IPS DF 6.9 (cell line): Measurements from ENCODE around the gene FKBP1B.
A peak's percentile ranks its signal among the peaks of the same experiment; 100 is the strongest.

Source experiments
- DNase-seq: peaks from one replicate; pipeline ENCODE4 v3.0.0-alpha.2; 2013; ENCODE audit warnings: low read depth, low spot score
- H3K27ac ChIP-seq: one replicate; pipeline ENCODE4 v1.5.1; 2013; ENCODE audit warnings: low read length, control low read depth
- H3K27me3 ChIP-seq: 2 replicates; pipeline ENCODE4 v1.6.1; 2013; ENCODE audit warnings: mild to moderate bottlenecking, low read length; ENCODE audit not compliant: control insufficient read depth, insufficient read depth
- H3K36me3 ChIP-seq: 2 replicates; pipeline ENCODE4 v1.6.1; 2013; ENCODE audit warnings: low read length; ENCODE audit not compliant: control insufficient read depth, insufficient read depth
- H3K4me1 ChIP-seq: 2 replicates; pipeline ENCODE4 v1.6.1; 2013; ENCODE audit warnings: low read length; ENCODE audit not compliant: control insufficient read depth, insufficient read depth
- H3K4me3 ChIP-seq: 2 replicates; pipeline ENCODE4 v1.5.1; 2013; ENCODE audit warnings: mild to moderate bottlenecking, low read length
- H3K9me3 ChIP-seq: 2 replicates; pipeline ENCODE4 v1.6.1; 2013; ENCODE audit warnings: low read length, inconsistent platforms; ENCODE audit not compliant: control insufficient read depth, insufficient read depth
- WGBS: extraction: QIAGEN DNeasy Blood & Tissue Kit; methylation state at CpG from one replicate; pipeline ENCODE4 v1.1.7; 2013; ENCODE audit warnings: mixed read lengths, missing lambda C conversion rate; ENCODE audit not compliant: insufficient read length, insufficient coverage; 5-methylcytosine and 5-hydroxymethylcytosine counted together

FKBP1B gene

DNA sequence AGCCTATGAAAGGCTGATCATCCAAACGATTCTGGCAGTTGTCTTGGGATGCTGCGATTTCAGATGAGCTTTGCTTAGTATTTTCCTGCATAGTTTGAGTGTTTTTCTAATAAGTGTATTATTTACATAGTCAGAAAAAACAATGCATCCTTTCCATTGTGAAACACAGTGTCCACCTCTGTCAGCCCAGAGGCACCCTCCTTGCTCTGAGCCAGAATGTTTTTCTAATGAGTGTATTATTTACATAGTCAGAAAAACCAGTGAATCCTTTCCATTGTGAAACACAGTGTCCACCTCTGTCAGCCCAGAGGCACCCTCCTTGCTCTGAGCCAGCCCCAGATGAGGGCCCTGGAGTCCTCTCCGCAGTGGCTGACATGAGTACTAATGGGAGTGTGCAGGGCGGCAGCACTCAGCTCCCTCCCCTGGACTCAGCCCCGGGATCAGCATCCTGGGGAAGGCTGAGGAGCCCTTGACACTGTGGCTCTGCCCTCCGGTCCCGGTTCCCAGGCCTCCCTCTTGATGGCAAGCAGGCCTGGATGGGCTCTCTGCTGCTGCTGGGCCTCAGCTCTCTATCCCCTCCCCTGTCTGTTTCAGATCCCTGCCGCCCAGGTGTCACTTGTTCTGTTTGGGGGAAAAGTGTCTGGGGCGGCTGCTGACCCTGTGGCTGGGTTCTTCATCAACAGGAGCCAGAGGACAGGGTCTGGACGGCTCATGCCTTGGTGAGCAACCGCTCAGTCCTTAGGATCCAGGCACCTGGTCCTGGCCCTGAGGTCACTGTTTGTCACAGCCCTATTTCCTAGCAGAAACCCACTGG, 33.8 kb upstream of the FKBP1B start:
- Histone ChIP-seq H3K4me3 (no peak overlapping the region), H3K36me3 (no peaks in the 10 kb centered on the region; the same call in 1 of the 2 replicates), H3K4me1 (peaks cover 4% of the 10 kb centered on the region), H3K27ac (no peak overlapping the region), H3K9me3 (no peaks in the 10 kb centered on the region), H3K27me3 (no peaks in the 10 kb centered on the region)
- no peak for DNase-seq
- no CpG with 5 or more reads among the region's 11 CpGs for WGBS

DNA sequence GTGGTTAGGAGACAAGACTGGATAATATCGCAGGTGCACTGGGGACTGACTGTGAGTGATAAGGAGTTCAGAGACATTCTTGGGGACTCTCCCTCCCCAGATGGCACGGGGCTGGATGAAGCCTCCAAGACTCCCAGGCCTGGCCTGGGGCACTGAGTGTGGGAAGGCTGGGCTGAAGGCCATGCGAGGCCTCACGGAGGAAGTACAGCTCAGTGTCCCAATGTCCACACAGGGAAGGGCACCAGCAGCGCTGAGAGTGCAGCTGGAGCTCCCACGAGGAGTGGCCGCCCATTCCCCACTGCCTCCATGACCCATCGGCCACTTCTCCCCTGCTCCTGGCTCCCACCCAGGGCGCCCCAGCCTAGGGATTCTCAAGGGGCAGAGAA, 33.2 kb upstream of the FKBP1B start:
- Histone ChIP-seq H3K36me3 (no peaks in the 10 kb centered on the region; the same call in 1 of the 2 replicates), H3K4me3 (no peak overlapping the region), H3K9me3 (no peaks in the 10 kb centered on the region), H3K27me3 (no peaks in the 10 kb centered on the region), H3K4me1 (peaks cover 2% of the 10 kb centered on the region), H3K27ac (no peak overlapping the region)
- DNase-seq, result no peak
- no CpG with 5 or more reads among the region's 9 CpGs for WGBS

DNA sequence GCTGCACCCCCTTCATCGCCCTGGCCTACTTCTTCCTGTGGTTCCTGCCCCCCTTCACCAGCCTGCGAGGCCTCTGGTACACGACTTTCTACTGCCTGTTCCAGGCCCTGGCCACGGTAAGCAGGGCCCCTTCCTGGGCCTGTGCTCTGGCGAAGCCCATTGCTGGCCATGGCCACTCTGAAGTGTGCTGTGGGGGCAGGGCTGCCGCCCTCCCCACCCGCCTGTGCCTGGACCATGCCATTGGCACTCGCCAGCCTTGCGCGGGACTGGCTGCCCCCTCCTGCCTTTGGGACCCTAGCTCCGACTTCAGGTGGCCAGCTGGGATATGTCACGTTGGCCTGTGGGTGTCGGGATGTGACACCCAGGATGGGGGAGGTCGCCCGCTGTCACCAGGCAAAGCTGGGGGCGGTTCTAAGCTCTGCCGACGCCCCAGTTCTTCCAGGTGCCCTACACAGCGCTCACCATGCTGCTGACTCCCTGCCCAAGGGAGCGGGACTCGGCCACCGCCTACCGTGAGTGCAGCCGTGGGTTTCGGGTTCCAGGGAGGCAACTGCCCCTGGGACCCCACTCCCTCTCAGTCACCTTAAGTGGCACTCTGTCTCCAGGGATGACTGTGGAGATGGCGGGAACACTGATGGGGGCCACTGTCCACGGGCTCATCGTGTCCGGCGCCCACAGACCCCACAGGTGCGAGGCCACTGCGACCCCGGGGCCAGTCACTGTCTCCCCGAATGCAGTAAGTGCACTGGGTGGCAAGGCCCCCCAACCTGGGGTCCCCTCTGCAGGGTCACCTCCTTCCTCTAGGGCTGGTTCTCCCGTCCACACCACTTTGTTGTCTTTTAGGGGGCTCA, 32.5 kb upstream of the FKBP1B start:
- WGBS, result no CpG with 5 or more reads among the region's 35 CpGs
- H3K9me3 ChIP-seq, result no peaks in the 10 kb centered on the region
- no peak for DNase-seq
- H3K4me1 ChIP-seq, result peaks cover 4% of the 10 kb centered on the region
- no peaks in the 10 kb centered on the region; the same call in 1 of the 2 replicates for H3K36me3 ChIP-seq
- H3K27me3 ChIP-seq, result no peaks in the 10 kb centered on the region
- H3K4me3 ChIP-seq, result no peak overlapping the region
- H3K27ac ChIP-seq, result no peak overlapping the region

DNA sequence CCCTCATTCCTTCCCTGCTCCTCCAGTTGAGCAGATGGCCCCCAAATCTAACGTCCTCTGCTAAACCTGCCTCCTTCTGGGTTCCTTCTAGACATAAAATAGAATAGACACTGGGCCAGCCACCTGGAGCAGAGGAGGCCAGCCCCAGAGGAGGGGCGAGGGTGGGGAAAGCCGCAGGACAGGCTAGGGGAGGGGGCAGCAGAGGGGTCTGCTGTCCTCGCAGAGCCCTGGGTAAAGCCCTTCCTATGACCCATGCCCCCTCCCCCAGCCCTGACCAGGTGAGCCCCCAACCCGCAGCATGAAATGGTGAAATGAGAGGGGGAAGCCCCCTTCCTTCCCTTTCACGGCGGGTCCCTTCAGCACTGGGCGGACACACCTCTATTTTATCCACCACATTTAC, 31.8 kb upstream of the FKBP1B start:
- no peak for DNase-seq
- Histone ChIP-seq H3K27ac (no peak overlapping the region), H3K4me3 (no peak overlapping the region), H3K9me3 (no peaks in the 10 kb centered on the region), H3K4me1 (peaks cover 4% of the 10 kb centered on the region), H3K36me3 (no peaks in the 10 kb centered on the region; the same call in 1 of the 2 replicates), H3K27me3 (no peaks in the 10 kb centered on the region)
- no CpG with 5 or more reads among the region's 8 CpGs for WGBS

DNA sequence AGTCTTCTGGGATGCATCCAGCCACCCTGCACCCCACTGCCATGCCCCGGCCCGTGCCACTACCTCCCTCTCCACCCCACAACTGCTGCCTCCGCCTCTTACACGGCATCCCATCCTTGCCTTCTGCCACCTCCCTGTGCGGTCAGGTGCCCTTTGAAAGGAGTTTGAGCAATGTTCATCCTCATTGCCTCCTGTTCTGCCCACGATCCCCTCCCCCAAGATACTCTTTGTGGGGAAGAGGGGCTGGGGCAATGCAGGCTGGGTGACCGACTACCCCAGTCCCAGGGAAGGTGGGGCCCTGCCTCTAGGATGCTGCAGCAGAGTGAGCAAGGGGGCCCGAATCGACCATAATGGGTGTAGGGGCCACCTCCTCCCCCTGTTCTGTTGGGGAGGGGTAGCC, 31.3 kb upstream of the FKBP1B start:
- peaks cover 3% of the 10 kb centered on the region; the same call in 1 of the 2 replicates for H3K36me3 ChIP-seq
- H3K4me1 ChIP-seq, result peaks cover 4% of the 10 kb centered on the region
- no peak overlapping the region for H3K27ac ChIP-seq
- H3K9me3 ChIP-seq, result no peaks in the 10 kb centered on the region
- H3K27me3 ChIP-seq, result no peaks in the 10 kb centered on the region
- no CpG with 5 or more reads among the region's 9 CpGs for WGBS
- H3K4me3 ChIP-seq, result no peak overlapping the region
- DNase-seq, result no peak

DNA sequence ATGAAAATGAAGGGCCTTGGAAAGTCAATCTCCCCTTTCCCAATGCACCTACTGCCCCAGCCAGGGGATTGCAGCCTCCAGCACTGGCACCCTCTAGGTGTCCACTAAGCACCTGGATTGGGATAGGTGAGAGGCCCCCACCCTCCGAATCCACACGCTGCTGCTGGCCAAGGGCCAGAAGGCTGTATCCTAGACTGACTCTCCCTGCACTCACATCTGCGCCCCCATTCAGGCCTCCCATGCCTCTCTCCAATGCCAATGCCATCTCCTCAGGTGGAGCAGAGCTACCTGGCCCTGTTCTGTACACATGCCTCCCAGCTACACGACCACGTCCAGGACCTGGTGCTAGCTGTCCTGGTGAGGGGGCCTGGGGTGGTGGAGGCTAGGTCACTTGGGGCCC, 29.8 kb upstream of the FKBP1B start:
- no peak overlapping the region for H3K27ac ChIP-seq
- peaks cover 4% of the 10 kb centered on the region for H3K4me1 ChIP-seq
- H3K36me3 ChIP-seq, result peaks cover 3% of the 10 kb centered on the region; the same call in 1 of the 2 replicates
- no peaks in the 10 kb centered on the region for H3K27me3 ChIP-seq
- WGBS, result no CpG with 5 or more reads among the region's 5 CpGs
- no peak overlapping the region for H3K4me3 ChIP-seq
- H3K9me3 ChIP-seq, result no peaks in the 10 kb centered on the region
- DNase-seq, result no peak

DNA sequence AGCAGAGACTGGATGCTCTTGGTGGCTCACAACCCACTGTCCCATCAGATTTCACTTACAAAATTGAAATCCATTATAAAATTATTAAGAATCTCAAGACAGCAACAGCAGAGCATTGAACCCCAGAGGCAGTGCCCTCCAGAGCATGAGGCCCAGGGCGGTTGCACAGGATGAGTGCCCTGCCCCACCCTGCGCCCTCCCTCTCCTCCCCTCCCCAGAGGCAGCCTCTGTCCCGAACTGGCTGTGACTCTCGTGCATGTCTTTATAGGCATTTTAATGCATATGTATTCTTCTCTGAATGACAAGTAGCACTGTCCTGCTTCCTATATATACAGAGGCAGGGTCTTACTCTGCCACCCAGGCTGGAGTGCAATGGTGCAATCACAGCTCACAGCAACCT, 29.3 kb upstream of the FKBP1B start:
- peaks cover 3% of the 10 kb centered on the region; the same call in 1 of the 2 replicates for H3K36me3 ChIP-seq
- H3K4me3 ChIP-seq, result no peak overlapping the region
- peaks cover 7% of the 10 kb centered on the region for H3K4me1 ChIP-seq
- H3K9me3 ChIP-seq, result no peaks in the 10 kb centered on the region
- no CpG with 5 or more reads among the region's 4 CpGs for WGBS
- H3K27ac ChIP-seq, result no peak overlapping the region
- H3K27me3 ChIP-seq, result no peaks in the 10 kb centered on the region
- DNase-seq, result no peak

DNA sequence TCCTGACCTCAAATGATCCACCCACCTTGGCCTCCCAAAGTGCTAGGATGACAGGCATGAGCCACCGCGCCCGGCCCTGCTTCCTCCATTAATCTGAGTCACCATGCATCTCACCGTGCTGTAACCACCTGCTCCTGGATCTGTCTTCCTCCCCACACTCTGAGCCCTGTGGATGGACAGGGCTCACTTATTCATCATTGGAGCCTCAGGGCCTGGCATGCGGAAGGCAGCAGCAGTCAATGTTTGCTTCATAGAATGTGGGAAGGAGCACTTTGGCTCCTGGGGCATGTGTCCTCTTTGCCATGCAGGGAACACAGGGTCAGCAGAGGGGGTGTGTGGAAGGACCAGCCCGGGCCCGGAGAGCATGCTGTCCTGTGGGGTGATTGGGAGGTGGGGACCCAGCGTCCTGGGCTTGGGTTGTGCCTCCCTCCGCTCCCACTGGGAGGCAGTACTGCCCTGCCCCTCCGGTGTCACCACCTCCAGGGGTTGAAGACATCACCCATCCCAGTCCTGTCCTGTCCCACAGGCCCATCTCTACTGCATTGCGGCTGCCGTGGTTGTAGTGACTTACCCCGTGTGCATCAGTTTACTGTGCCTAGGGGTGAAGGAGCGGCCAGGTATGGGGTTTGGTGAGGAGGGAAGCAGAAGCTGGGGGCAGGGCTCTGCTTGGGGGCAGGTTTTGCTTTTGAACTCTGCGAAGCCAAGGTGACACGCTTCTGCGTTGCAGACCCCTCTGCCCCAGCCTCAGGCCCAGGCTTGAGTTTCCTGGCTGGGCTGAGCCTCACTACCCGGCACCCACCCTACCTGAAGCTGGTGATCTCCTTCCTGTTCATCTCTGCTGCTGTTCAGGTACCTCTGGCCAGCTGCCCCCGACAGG, 28.2 kb upstream of the FKBP1B start:
- H3K27me3 ChIP-seq, result no peaks in the 10 kb centered on the region
- H3K36me3 ChIP-seq, result peaks cover 3% of the 10 kb centered on the region; the same call in 1 of the 2 replicates
- H3K27ac ChIP-seq, result no peak overlapping the region
- no CpG with 5 or more reads among the region's 19 CpGs for WGBS
- DNase-seq, result peak; percentile 70
- peaks cover 7% of the 10 kb centered on the region for H3K4me1 ChIP-seq
- H3K4me3 ChIP-seq, result no peak overlapping the region
- H3K9me3 ChIP-seq, result no peaks in the 10 kb centered on the region

DNA sequence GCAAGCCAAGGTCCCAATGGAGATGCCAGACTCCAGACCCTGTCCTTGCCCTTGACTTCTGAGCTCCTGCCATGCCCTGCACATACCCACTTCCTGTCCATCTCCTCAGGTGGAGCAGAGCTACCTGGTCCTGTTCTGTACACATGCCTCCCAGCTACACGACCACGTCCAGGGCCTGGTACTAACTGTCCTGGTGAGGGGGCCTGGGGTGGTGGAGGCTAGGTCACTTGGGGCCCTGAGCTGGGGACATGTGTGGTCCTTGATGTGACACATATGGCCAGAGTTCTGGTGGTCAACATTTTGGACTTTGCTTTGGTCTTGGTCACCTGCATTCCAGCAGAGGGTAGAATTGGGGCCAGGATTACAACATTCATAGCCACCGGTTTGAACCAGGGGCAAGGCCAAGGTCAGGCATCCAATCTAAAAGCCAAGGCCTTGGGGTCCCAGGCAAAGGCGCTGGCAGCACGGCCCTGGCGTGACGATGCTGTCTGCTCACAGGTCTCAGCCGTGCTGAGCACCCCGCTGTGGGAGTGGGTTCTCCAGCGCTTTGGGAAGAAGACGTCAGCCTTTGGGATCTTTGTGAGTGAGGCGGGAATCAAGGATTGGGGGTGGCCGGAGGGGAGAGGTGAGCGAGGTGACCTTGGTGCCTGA, 27.1 kb upstream of the FKBP1B start:
- H3K27me3 ChIP-seq, result no peaks in the 10 kb centered on the region
- 0 out of 2 replicates have a peak, but pooled peaks cover 3% of the 10 kb centered on the region for H3K36me3 ChIP-seq
- H3K4me3 ChIP-seq, result no peak overlapping the region
- no CpG with 5 or more reads among the region's 14 CpGs for WGBS
- peaks cover 7% of the 10 kb centered on the region for H3K4me1 ChIP-seq
- no peak overlapping the region for H3K27ac ChIP-seq
- DNase-seq, result no peak
- H3K9me3 ChIP-seq, result no peaks in the 10 kb centered on the region
